NCI-H510A treated with DMSO at 0.1 percent for 48 hours (cell line): ENCODE measurements around the gene CFAP100.
A peak's percentile ranks its signal among the peaks of the same experiment; 100 is the strongest.

Experiments
- DNase-seq: peaks from one replicate; lab custom pipeline; 2025; lab: John Stamatoyannopoulos, UW

Gene CFAP100

GRCh38 chr3:126376444-126376843, 18.3 kb upstream of the CFAP100 start:
- no peak for DNase-seq

GRCh38 chr3:126377211-126377610, 17.5 kb upstream of the CFAP100 start:
- no peak for DNase-seq

- DNase-seq = no peak
Observed at GRCh38 chr3:126378341-126378751, 16.4 kb upstream of the CFAP100 start.

- DNase-seq = no peak
Observed at GRCh38 chr3:126380011-126380768, 14.5 kb upstream of the CFAP100 start.

GRCh38 chr3:126381966-126382365, 12.7 kb upstream of the CFAP100 start:
- no peak for DNase-seq

GRCh38 chr3:126389112-126389793, 5.5 kb upstream of the CFAP100 start:
- DNase-seq = peak; percentile 6

GRCh38 chr3:126389794-126390146, 4.9 kb upstream of the CFAP100 start:
- no peak for DNase-seq

GRCh38 chr3:126390201-126390600, 4.5 kb upstream of the CFAP100 start:
- no peak for DNase-seq

- DNase-seq = no peak
Observed at GRCh38 chr3:126390751-126391150, 4.0 kb upstream of the CFAP100 start.

- DNase-seq = no peak
Observed at GRCh38 chr3:126391631-126392030, 3.1 kb upstream of the CFAP100 start.

GRCh38 chr3:126392246-126392645, 2.5 kb upstream of the CFAP100 start:
- no peak for DNase-seq

GRCh38 chr3:126393563-126393962, 1.1 kb upstream of the CFAP100 start:
- DNase-seq = no peak

- no peak for DNase-seq
Observed at GRCh38 chr3:126394977-126395321, 240 bp downstream of the CFAP100 start.

GRCh38 chr3:126395846-126396513, 1.3 kb downstream of the CFAP100 start:
- no peak for DNase-seq

GRCh38 chr3:126396536-126396935, 1.8 kb downstream of the CFAP100 start:
- DNase-seq = no peak

GRCh38 chr3:126397610-126398422, 3.1 kb downstream of the CFAP100 start:
- no peak for DNase-seq

- DNase-seq = no peak
Observed at GRCh38 chr3:126398423-126399350, 4.0 kb downstream of the CFAP100 start.

GRCh38 chr3:126399351-126399735, 4.6 kb downstream of the CFAP100 start:
- no peak for DNase-seq

- no peak for DNase-seq
Observed at GRCh38 chr3:126399756-126400155, 5.0 kb downstream of the CFAP100 start.

- DNase-seq = no peak
Observed at GRCh38 chr3:126401611-126402160, 7.0 kb downstream of the CFAP100 start.

- no peak for DNase-seq
Observed at GRCh38 chr3:126402178-126402577, 7.5 kb downstream of the CFAP100 start.
